Naive thymus-derived CD4-positive, alpha-beta T cell (primary cell): ENCODE measurements around the gene DENND4C. TPM values are rescaled to one million over a fixed set of nuclear protein-coding genes. Genes with fewer than 3 reads are reported as not detected.

Source experiments
- ATAC-seq: fragments of 150-1000 bp; cut with Tn5 transposase; 2 replicates; pipeline ENCODE4 v1.10.0; 2021; ENCODE audit warnings: mild to moderate bottlenecking, moderate library complexity
- CTCF ChIA-PET: fragments of 350-600 bp; sonication (Branson Sonifier 250); formaldehyde crosslinking; loops from one replicate; lab custom pipeline; 2021; ENCODE audit warnings: antibody characterized with exemption; lab: Charles Lee
- POLR2A ChIA-PET: fragments of 350-600 bp; sonication (Branson Sonifier 250); formaldehyde crosslinking; loops from one replicate; lab custom pipeline; 2021; ENCODE audit warnings: antibody characterized with exemption, inconsistent platforms; lab: Charles Lee
- DNase-seq, 9 donors: peaks; one replicate each; pipeline versions ENCODE4 v3.0.0 to v3.0.0-alpha.2; 2020 to 2022; ENCODE audit warnings: mixed read lengths in 1 of 9
- H3K27ac ChIP-seq: one replicate; pipeline ENCODE4 v1.7.0; 2013; ENCODE audit warnings: mild to moderate bottlenecking, low read depth, low read length, moderate library complexity
- H3K27me3 ChIP-seq, 2 donors: one replicate each; pipeline ENCODE4 v1.7.0; 2013; ENCODE audit warnings: low read length in 2 of 2, mild to moderate bottlenecking in 2 of 2, moderate library complexity in 2 of 2; ENCODE audit not compliant: control insufficient read depth in 2 of 2, insufficient read depth in 2 of 2
- H3K36me3 ChIP-seq, 3 experiments: 1 replicate in 2 of 3; 2 replicates in 1 of 3; pipeline ENCODE4 v1.7.0; 2013; ENCODE audit warnings: low read length in 3 of 3, mild to moderate bottlenecking in 3 of 3, moderate library complexity in 1 of 3; ENCODE audit not compliant: insufficient read depth in 3 of 3, control insufficient read depth in 2 of 3
- H3K4me1 ChIP-seq, 2 donors: one replicate each; pipeline ENCODE4 v1.7.0; 2013; ENCODE audit warnings: low read length in 2 of 2, mild to moderate bottlenecking in 2 of 2, moderate library complexity in 1 of 2; ENCODE audit not compliant: control insufficient read depth in 2 of 2, insufficient read depth in 2 of 2
- H3K4me3 ChIP-seq: 2 replicates; pipeline ENCODE4 v1.7.0; 2013; ENCODE audit warnings: mild to moderate bottlenecking, low read length
- H3K9me3 ChIP-seq, 3 experiments: 1 replicate in 2 of 3; 2 replicates in 1 of 3; pipeline ENCODE4 v1.7.0; 2013; ENCODE audit warnings: low read length in 3 of 3; ENCODE audit not compliant: control insufficient read depth in 2 of 3
- H3K27ac Mint-ChIP-seq, 9 donors: one replicate each; pipeline ENCODE4 v1.8.0; 2020 to 2022; ENCODE audit warnings: mixed read lengths in 9 of 9, mild to moderate bottlenecking in 8 of 9, moderate library complexity in 5 of 9, inconsistent platforms in 2 of 9
- H3K27me3 Mint-ChIP-seq, 5 donors: one replicate each; pipeline ENCODE4 v1.8.0; 2021 to 2022; ENCODE audit warnings: mixed read lengths in 5 of 5, mild to moderate bottlenecking in 1 of 5
- H3K36me3 Mint-ChIP-seq, 5 donors: one replicate each; pipeline ENCODE4 v1.8.0; 2020 to 2022; ENCODE audit warnings: mixed read lengths in 5 of 5, mild to moderate bottlenecking in 3 of 5, inconsistent platforms in 1 of 5
- H3K4me1 Mint-ChIP-seq, 7 donors: one replicate each; pipeline ENCODE4 v1.8.0; 2020 to 2022; ENCODE audit warnings: mixed read lengths in 7 of 7, mild to moderate bottlenecking in 3 of 7, inconsistent platforms in 1 of 7
- H3K4me3 Mint-ChIP-seq, 10 donors: one replicate each; pipeline ENCODE4 v1.8.0; 2020 to 2022; ENCODE audit warnings: mild to moderate bottlenecking in 10 of 10, mixed read lengths in 10 of 10, moderate library complexity in 6 of 10, inconsistent platforms in 2 of 10
- H3K9me3 Mint-ChIP-seq, 11 donors: one replicate each; pipeline ENCODE4 v1.8.0; 2020 to 2022; ENCODE audit warnings: mixed read lengths in 11 of 11, mild to moderate bottlenecking in 4 of 11, inconsistent platforms in 1 of 11, moderate library complexity in 1 of 11
- intact Hi-C, 2 donors: fragments of 100-400 bp; cut with micrococcal nuclease; formaldehyde crosslinking; loops; one replicate each; pipeline ENCODE4 v1.15.1; 2023
- polyA plus RNA-seq, 2 donors: library from polyadenylated mRNA; unstranded; fragments of 300-500 nt; fragmentation: Illumina TruSeq; gene quantifications; one replicate each; pipeline ENCODE4 v1.2.3, GENCODE V29; 2021
- total RNA-seq, 6 experiments: library from RNA in 5 of 6; stranded (reverse) in 5 of 6; gene quantifications; 1 replicate in 5 of 6; 2 replicates in 1 of 6; pipeline ENCODE4 v1.2.3 and lab custom pipeline; 2021 to 2026

The DENND4C gene
- total and polyA plus RNA-seq, 7 experiments from 2014 or later, result 34.7 to 77.5 (median 46.9) TPM

DNA sequence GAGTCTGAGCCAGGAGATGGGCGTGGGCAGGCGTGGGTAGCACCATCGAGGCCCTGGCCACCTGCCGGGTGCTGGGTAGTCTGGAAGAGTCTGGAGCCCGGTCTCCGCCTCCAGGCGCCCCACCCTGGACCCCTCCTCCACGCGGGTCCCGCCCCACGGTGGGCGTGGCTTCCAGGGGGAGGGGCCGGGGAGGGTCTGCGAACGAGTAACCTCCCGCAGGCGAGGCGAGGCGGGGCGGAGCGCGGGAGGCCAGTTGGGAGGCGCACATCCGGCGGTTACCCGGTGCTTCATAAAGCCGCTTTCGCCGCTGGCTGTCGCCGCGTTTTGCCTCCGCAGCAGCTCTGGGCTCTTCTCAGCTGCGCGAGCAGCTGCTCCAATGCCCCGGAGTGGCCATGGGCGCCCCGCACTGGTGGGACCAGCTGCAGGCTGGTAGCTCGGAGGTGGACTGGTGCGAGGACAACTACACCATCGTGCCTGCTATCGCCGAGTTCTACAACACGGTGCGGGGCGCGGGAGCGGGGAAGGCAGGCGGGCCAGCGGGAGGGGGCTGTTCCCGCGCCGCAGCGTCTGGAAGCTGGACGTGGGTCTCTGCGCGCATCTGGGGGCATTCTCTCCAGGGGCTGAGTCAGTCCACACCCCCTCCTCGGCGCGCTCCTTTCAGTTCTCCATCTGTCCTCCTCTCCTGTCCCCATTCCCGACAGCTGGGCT lies 178.4 kb downstream of the DENND4C start, which contains the start of gene ACER2:
Gene ACER2, plus strand, starts transcription at position 317 of the 708 bp plus-strand sequence. Its CDS starts 76 bp downstream, at position 393.
- ChIA-PET CTCF (no interaction called here), POLR2A (interaction anchor here (0.9 to 3.1 kb wide), 3 partner anchors 24 to 32 kb away, joined by 3 to 21 read pairs (median 3); partner anchors contain the start of gene RPS6)
- Mint-ChIP-seq H3K4me3 (peak within 1 kb of the TSS; percentile 92 to 99 (median 94)), H3K9me3 (peaks cover 0 to 3% (median 0%) of the 10 kb centered on the region in 11 donors), H3K27ac (peak within 1 kb of the TSS; percentile 74 to 94 (median 82)), H3K4me1 (peaks cover 8 to 30% (median 19%) of the 10 kb centered on the region in 7 donors), H3K36me3 (peaks cover 0 to 11% (median 4%) of the 10 kb centered on the region in 5 donors), H3K27me3 (peaks cover 0 to 9% (median 0%) of the 10 kb centered on the region in 5 donors)
- peaks cover 0 to 6% of the 10 kb centered on the region in 2 donors for H3K4me1 ChIP-seq
- intact Hi-C loops, result loop anchor here (1.0 to 5.0 kb wide), 13 partner anchors 29 to 360 kb away; partner anchors contain the start of genes DENND4C (in 2 of the 2), HAUS6 (in 2 of the 2), RPS6 (in 2 of the 2) and RRAGA (in 2 of the 2)
- H3K4me3 ChIP-seq, result peak within 1 kb of the TSS; percentile 96
- H3K27ac ChIP-seq, result peak within 1 kb of the TSS; percentile 72
- DNase-seq (peak; percentile 91 to 99 (median 95)), ATAC-seq (peak; percentile 99)
- peaks cover 0 to 2% (median 0%) of the 10 kb centered on the region in 3 experiments for H3K9me3 ChIP-seq
- no peaks in the 10 kb centered on the region for H3K27me3 ChIP-seq
- H3K36me3 ChIP-seq, result peaks cover 0 to 9% (median 0%) of the 10 kb centered on the region in 3 experiments

DNA sequence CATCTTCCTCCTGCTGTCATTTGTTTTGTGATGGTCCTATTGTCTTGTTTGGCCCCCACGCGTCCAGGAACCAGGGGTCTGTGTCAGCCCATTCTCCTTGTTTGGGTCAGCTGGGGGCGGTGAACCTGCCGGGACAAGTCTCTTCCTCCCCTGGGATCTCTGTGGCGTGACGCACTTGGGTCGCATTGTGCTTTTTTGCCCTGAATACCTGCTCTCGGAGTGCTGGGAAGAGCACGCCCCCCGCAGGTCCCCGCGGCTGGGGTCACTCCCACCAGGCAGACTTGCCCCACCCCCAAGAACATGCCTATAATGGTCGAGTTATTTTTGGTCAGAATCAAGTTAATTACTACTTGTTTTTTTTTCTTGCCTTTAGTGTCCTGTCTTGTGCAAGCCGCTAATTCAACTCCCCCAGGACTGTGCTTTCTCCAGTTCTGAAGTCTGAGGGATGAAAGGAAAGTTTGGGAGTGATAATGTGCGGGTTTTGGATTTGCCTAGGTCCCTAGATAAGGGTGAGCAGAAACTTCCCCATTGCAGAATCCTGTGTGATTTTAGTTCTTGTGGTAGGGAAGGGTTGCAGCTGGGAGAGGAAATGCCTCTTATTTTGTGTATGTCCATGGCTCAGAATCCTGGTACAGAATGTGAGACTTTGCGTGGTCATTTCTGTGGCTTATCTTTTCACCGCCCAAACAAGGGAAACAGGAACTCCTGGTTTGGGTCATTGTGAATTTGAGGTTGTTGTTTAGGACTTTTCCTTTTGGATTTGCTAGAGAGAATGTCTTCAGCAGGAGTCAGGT lies 179.1 kb downstream of the DENND4C start:
- Histone ChIP-seq H3K9me3 (no peaks in the 10 kb centered on the region), H3K36me3 (peaks cover 0 to 11% (median 0%) of the 10 kb centered on the region in 3 experiments), H3K27me3 (no peaks in the 10 kb centered on the region), H3K4me1 (peaks cover 0 to 6% of the 10 kb centered on the region in 2 donors), H3K27ac (peak overlapping the region; percentile 72), H3K4me3 (peak overlapping the region; percentile 96)
- CTCF ChIA-PET, result interaction anchor here (0.9 kb wide), 1 partner anchor 48 kb away, joined by 3 read pairs; no protein-coding TSS in a partner anchor
- Mint-ChIP-seq H3K27ac (peak overlapping the region; percentile 74 to 94 (median 82)), H3K4me3 (peak overlapping the region; percentile 92 to 99 (median 94)), H3K4me1 (peaks cover 8 to 30% (median 19%) of the 10 kb centered on the region in 7 donors), H3K27me3 (peaks cover 0 to 9% (median 0%) of the 10 kb centered on the region in 5 donors), H3K36me3 (peaks cover 0 to 11% (median 4%) of the 10 kb centered on the region in 5 donors), H3K9me3 (peaks cover 0 to 2% (median 0%) of the 10 kb centered on the region in 11 donors)
- POLR2A ChIA-PET, result interaction anchor here (0.9 to 3.1 kb wide), 3 partner anchors 25 to 32 kb away, joined by 3 to 21 read pairs (median 3); partner anchors contain the start of gene RPS6
- DNase-seq (peak in 2 of 9 donors; percentile 4 to 6), ATAC-seq (no peak)
- intact Hi-C loops, result loop anchor here (2.0 to 5.0 kb wide), 6 partner anchors 31 to 285 kb away; partner anchors contain the start of gene DENND4C (in 1 of the 2)

DNA sequence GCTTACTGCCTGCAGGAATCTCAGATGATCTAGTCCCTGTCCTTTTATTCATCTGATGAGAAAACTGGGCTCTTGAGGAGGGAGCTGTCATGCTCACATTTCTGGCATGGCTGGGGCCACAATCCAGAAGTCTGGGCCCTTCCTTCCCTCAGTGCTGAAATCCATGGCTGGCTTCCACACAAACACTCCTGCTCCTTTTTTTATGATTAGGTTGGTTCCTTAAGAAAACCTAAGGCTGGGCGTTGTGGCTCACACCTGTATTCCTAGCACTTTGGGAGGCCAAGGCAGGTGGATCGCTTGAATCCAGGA lies 179.7 kb downstream of the DENND4C start:
- H3K9me3 ChIP-seq, result no peaks in the 10 kb centered on the region
- H3K27ac Mint-ChIP-seq, result peak overlapping the region in 7 of 9 donors; percentile 49 to 94 (median 88)
- intact Hi-C loops, result no loop called here
- H3K4me1 ChIP-seq, result peaks cover 0 to 6% of the 10 kb centered on the region in 2 donors
- CTCF ChIA-PET, result interaction anchor here (0.9 kb wide), 1 partner anchor 47 kb away, joined by 3 read pairs; no protein-coding TSS in a partner anchor
- POLR2A ChIA-PET, result interaction anchor here (0.9 to 3.1 kb wide), 2 partner anchors 30 to 266 kb away, joined by 3 to 21 read pairs; partner anchors contain the start of gene RPS6
- no peak overlapping the region for H3K27ac ChIP-seq
- H3K27me3 Mint-ChIP-seq, result peaks cover 0 to 9% (median 0%) of the 10 kb centered on the region in 5 donors
- H3K36me3 Mint-ChIP-seq, result peaks cover 0 to 11% (median 4%) of the 10 kb centered on the region in 5 donors
- H3K27me3 ChIP-seq, result no peaks in the 10 kb centered on the region
- ATAC-seq (no peak), DNase-seq (no peak)
- H3K4me3 ChIP-seq, result no peak overlapping the region
- peaks cover 0 to 2% (median 0%) of the 10 kb centered on the region in 11 donors for H3K9me3 Mint-ChIP-seq
- H3K4me1 Mint-ChIP-seq, result peaks cover 8 to 30% (median 19%) of the 10 kb centered on the region in 7 donors
- H3K36me3 ChIP-seq, result peaks cover 0 to 11% (median 0%) of the 10 kb centered on the region in 3 experiments
- peak overlapping the region; percentile 92 to 99 (median 94) for H3K4me3 Mint-ChIP-seq

DNA sequence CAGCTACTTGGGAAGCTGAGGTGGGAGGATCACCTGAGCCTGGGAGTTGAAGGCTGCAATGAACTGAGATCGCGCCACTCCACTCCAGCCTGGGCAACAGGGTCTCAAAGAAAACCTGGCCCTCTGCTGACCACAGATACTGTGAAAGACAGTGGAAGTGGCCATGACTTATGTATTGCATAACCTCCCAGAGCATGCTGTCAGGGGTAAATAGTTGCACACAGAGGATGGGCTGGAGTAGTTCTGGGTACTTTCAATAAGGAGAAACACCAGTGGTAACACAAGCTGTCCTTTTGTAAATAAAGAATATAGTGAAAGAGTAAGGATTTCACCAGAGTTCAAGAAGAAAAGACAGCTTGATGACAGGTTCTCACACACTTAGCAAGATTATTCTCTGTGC lies 180.1 kb downstream of the DENND4C start:
- peak overlapping the region in 6 of 10 donors; percentile 4 to 99 (median 68) for H3K4me3 Mint-ChIP-seq
- intact Hi-C loops, result no loop called here
- H3K4me1 ChIP-seq, result peaks cover 0 to 6% of the 10 kb centered on the region in 2 donors
- H3K27ac ChIP-seq, result no peak overlapping the region
- DNase-seq (no peak), ATAC-seq (no peak)
- ChIA-PET CTCF (interaction anchor here (0.9 kb wide), 1 partner anchor 47 kb away, joined by 3 read pairs; no protein-coding TSS in a partner anchor), POLR2A (interaction anchor here (0.9 to 3.1 kb wide), 3 partner anchors 31 to 266 kb away, joined by 3 to 21 read pairs (median 8); partner anchors contain the start of gene RPS6)
- H3K9me3 ChIP-seq, result no peaks in the 10 kb centered on the region
- H3K4me3 ChIP-seq, result no peak overlapping the region
- peaks cover 8 to 30% (median 19%) of the 10 kb centered on the region in 7 donors for H3K4me1 Mint-ChIP-seq
- H3K27ac Mint-ChIP-seq, result no peak overlapping the region
- H3K27me3 ChIP-seq, result no peaks in the 10 kb centered on the region
- H3K27me3 Mint-ChIP-seq, result peaks cover 0 to 9% (median 0%) of the 10 kb centered on the region in 5 donors
- H3K36me3 ChIP-seq, result peaks cover 0 to 11% (median 0%) of the 10 kb centered on the region in 3 experiments
- peaks cover 0 to 2% (median 0%) of the 10 kb centered on the region in 11 donors for H3K9me3 Mint-ChIP-seq
- peaks cover 0 to 11% (median 5%) of the 10 kb centered on the region in 5 donors for H3K36me3 Mint-ChIP-seq

DNA sequence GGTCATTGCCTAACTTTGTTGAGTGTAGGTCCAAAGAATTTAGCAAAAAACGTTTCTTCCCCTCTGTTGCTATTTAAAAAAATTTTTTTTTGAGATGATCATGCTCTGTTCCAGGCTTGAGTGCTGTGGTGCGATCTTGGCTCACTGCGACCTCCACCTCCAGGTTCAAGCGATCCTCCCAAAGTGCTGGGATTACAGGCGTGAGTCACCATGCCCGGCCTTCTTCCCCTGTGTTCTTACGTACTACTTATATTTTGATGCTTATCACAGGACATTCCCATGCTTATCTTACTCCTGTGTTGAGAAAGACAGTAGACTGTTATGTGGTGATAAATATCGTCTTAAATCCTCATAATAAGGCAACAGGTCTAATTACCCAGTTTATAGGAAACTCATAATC lies 180.8 kb downstream of the DENND4C start:
- H3K9me3 ChIP-seq, result no peaks in the 10 kb centered on the region
- H3K4me1 Mint-ChIP-seq, result peaks cover 8 to 30% (median 19%) of the 10 kb centered on the region in 7 donors
- no peak overlapping the region for H3K27ac ChIP-seq
- peaks cover 0 to 9% (median 0%) of the 10 kb centered on the region in 5 donors for H3K27me3 Mint-ChIP-seq
- H3K27me3 ChIP-seq, result no peaks in the 10 kb centered on the region
- H3K4me3 Mint-ChIP-seq, result peak overlapping the region in 4 of 10 donors; percentile 4 to 59 (median 40)
- H3K4me3 ChIP-seq, result no peak overlapping the region
- peaks cover 0 to 11% (median 0%) of the 10 kb centered on the region in 3 experiments for H3K36me3 ChIP-seq
- peaks cover 0 to 6% of the 10 kb centered on the region in 2 donors for H3K4me1 ChIP-seq
- POLR2A ChIA-PET, result interaction anchor here (0.9 to 1.6 kb wide), 2 partner anchors 32 to 267 kb away, joined by 3 to 8 read pairs; partner anchors contain the start of gene RPS6
- no peak overlapping the region for H3K27ac Mint-ChIP-seq
- intact Hi-C loops, result no loop called here
- ATAC-seq (no peak), DNase-seq (no peak)
- CTCF ChIA-PET, result no interaction called here
- peaks cover 3 to 18% (median 12%) of the 10 kb centered on the region in 5 donors for H3K36me3 Mint-ChIP-seq
- peaks cover 0 to 8% (median 0%) of the 10 kb centered on the region in 11 donors for H3K9me3 Mint-ChIP-seq
